GM12872 (cell line): Measurements from ENCODE around the gene CFAP65.

Source experiments
- TF ChIP-seq, protein P1 (sequence below): IDR thresholded peaks from 3 replicates; pipeline ENCODE4 v1.5.1; 2011; ENCODE audit warnings: low read depth, mild to moderate bottlenecking, low read length, moderate library complexity; ENCODE audit not compliant: insufficient read depth

The CFAP65 gene

DNA sequence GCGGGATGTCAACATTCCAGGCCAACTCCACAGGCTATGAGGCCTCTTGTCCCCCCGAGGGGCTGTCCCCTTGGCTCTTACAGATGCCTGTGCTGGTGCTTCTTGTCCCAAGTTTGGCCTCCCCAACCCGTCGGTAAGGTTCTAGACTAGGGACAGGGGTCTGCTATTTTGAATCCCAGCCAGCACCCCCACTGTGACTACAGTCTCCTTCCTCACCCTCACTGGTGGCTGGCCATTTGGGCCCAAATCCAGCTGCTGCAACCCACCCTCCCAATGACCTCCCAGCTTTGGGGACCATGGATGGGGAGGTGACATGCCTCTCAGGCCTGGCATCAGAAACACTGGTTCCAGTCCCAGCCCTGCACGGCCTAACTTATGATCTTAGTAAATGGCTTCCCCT is 18.7 kb downstream of the CFAP65 start:
- TF ChIP-seq, protein P1, sequence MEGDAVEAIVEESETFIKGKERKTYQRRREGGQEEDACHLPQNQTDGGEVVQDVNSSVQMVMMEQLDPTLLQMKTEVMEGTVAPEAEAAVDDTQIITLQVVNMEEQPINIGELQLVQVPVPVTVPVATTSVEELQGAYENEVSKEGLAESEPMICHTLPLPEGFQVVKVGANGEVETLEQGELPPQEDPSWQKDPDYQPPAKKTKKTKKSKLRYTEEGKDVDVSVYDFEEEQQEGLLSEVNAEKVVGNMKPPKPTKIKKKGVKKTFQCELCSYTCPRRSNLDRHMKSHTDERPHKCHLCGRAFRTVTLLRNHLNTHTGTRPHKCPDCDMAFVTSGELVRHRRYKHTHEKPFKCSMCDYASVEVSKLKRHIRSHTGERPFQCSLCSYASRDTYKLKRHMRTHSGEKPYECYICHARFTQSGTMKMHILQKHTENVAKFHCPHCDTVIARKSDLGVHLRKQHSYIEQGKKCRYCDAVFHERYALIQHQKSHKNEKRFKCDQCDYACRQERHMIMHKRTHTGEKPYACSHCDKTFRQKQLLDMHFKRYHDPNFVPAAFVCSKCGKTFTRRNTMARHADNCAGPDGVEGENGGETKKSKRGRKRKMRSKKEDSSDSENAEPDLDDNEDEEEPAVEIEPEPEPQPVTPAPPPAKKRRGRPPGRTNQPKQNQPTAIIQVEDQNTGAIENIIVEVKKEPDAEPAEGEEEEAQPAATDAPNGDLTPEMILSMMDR = no peak

DNA sequence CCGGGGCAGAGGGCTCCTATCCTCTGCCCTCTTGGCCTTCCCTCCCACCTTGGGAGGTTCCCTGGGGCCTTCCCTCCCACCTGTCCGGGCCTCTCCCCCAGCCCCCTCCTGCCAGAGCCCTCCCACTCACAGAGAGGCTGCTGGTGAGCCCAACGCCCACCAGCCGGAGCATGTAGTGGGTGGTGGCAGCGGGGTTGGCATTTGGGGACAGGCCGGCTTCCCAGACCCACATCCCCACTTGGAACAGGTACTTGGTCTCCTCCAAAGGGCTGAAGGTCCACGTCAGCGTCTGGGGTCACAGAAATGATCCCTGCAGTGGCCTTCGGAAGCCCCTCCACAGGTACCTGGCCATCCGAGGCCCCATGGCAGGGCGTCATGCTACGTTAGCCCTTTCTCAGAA is 19.3 kb downstream of the CFAP65 start:
- TF ChIP-seq, protein P1 = no peak

DNA sequence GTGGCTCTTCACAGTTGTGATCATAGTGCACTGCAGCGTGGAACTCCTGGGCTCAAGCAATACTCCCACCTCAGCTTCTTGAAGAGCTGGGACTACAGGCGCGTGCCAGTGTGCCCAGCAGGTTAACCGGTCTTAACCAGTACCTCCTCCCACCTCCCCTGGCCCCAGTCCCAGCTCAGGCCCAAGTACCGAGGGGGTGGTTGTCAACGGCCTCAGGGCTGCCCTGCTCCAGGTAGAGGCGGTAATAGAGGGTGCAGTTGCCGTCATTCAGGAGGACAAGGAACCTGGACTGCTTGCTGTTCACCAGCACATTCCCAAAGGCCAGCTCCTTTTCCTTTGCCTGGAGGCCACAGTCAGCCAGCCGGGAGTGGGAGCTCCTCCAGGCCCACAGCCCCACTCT is 19.7 kb downstream of the CFAP65 start:
- TF ChIP-seq, protein P1 = no peak

DNA sequence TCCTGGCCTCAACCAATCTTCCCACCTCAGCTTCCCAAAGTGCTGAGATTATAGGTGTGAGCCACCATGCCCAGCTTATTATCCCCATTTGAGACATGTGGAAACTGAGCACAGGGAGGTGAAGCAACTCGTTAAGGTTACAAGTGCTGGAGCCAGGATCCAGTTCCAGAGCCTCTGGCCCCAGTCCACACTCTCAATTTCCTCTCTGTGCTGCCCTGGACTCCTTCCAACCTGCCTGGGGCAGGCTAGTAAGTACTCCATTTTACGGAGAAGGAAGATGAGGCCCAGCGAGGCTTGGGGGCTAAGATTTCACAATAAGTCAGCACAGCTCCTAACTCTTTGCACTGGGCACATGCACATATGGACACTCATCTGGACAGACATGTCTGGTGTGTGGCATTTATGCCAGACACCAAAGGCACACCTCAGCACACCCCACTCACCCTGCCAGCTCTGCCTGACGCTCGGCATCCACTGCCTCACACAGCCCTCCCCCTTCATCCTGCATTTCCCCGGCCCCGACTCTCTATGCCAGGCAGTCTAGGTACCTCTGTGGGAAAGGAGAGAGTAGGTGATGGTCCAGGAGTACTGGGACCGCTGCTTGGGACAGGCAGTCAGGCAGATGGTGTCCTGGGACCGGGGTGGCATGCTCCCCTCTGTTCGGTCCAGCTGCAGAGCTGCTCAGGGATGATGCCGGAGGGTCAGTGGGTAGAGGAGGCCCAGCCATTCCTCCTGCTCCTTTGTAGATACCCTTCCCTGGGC is 20.5 kb downstream of the CFAP65 start:
- TF ChIP-seq, protein P1 = no peak

DNA sequence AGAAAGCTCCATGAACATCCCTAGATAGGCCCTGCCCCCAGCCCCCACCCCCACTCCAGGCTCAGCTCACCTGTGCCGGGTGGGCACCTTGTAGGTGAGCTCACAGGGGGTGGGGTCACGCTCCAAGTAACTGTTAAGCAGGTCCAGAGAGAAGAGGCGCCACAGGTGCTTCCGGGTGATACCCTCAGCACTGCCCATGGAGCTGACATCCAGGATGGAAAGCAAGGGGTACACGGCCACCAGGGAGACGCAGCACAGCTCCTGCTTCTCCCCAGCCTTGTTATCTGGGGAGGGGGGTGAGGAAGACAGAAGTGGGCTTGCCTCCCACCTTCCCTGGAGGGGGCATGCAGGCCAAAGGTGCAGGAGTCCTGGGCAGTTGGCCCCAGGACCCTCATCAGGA is 21.9 kb downstream of the CFAP65 start:
- TF ChIP-seq, protein P1 = no peak

DNA sequence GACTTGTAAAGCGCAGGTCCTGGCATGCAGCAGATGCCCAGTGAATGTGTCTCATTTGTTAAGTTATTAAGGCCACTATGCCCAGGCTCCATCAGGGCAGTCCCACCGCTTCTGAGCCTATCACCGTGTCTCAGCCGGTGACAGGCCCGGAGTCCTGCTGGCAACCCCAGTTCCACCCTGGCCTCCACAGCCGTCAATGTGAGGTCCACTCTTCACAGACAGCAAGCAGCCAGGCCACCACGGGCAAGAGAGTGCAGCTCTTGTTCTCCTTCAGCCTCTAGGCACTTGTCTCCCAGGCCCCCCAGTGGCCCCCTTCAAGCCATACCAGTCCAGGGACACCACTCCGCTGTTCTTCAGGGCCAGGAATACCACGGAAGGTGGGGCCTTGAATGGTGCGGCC is 22.6 kb downstream of the CFAP65 start:
- TF ChIP-seq, protein P1 = no peak

DNA sequence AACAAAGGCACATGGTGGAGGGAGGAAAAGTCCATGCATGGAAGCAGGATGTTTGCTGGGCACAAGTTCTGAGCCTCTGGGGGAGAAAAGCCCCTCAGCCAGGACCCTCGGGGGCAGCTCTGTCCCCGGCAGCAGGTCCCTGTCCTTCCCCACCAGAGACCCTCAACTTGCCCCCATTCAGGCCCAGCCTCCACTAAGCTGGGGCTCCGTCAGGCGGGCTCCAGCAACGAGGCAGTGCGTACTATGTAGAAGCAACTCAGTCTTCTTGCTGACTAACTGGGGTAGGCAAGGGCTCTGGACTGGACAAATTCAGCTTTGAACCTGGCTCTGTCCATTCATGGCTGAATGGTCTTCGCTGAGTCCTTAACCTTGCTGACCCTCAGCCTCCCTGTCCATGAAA is 23.0 kb downstream of the CFAP65 start:
- TF ChIP-seq, protein P1 = no peak
